CMK (cell line): ENCODE data around the gene BNIP2.
"Not testable (repeated sequence)": the region's sequence is repeated elsewhere in the genome, so short reads cannot be mapped to it uniquely, and the experiment has no call there.

Source experiments
- DNase-seq: peaks from one replicate; pipeline ENCODE4 v3.0.0-alpha.2; 2010; ENCODE audit warnings: low read depth

The BNIP2 gene

GRCh38 chr15:59687836-59688235 is 1.3 kb downstream of the BNIP2 start:
- peak; percentile 62 for DNase-seq

- DNase-seq, result no peak
These were observed 2.7 kb downstream of the BNIP2 start for GRCh38 chr15:59686389-59686788.

GRCh38 chr15:59685737-59686297 is 3.3 kb downstream of the BNIP2 start:
- no peak for DNase-seq

- no peak for DNase-seq
These were observed 8.2 kb downstream of the BNIP2 start for GRCh38 chr15:59680870-59681269.

- DNase-seq, result no peak
These were observed 8.8 kb downstream of the BNIP2 start for GRCh38 chr15:59680346-59680745.

- DNase-seq, result no peak
These were observed 10.5 kb downstream of the BNIP2 start for GRCh38 chr15:59678620-59679019.

GRCh38 chr15:59678172-59678571 is 10.9 kb downstream of the BNIP2 start:
- DNase-seq, result no peak

GRCh38 chr15:59676565-59676964 is 12.6 kb downstream of the BNIP2 start:
- no peak for DNase-seq

GRCh38 chr15:59674361-59674877 is 14.7 kb downstream of the BNIP2 start:
- DNase-seq, result no peak

- no peak for DNase-seq
These were observed 20.6 kb downstream of the BNIP2 start for GRCh38 chr15:59668556-59668955.

- no peak for DNase-seq
These were observed 26.9 kb downstream of the BNIP2 start for GRCh38 chr15:59662260-59662659.

GRCh38 chr15:59659366-59659765 is 29.8 kb downstream of the BNIP2 start:
- no peak for DNase-seq

- DNase-seq, result no peak
These were observed 31.4 kb downstream of the BNIP2 start for GRCh38 chr15:59657635-59658125.

- peak; percentile 86 for DNase-seq
These were observed 32.1 kb downstream of the BNIP2 start, which contains the start of gene GTF2A2 for GRCh38 chr15:59656897-59657634. GTF2A2 (minus strand) TSS chr15:59657515; CDS start chr15:59652277, 5,238 bp downstream.

GRCh38 chr15:59654046-59654445 is 35.1 kb downstream of the BNIP2 start:
- DNase-seq, result peak; percentile 17

- no peak for DNase-seq
These were observed 39.5 kb downstream of the BNIP2 start for GRCh38 chr15:59649603-59650002.

GRCh38 chr15:59647085-59647484 is 42.0 kb downstream of the BNIP2 start:
- no peak for DNase-seq

GRCh38 chr15:59646277-59646676 is 42.8 kb downstream of the BNIP2 start:
- DNase-seq, result no peak

- not testable (repeated sequence) for DNase-seq
These were observed 43.3 kb downstream of the BNIP2 start for GRCh38 chr15:59645812-59646211.

GRCh38 chr15:59644756-59645155 is 44.4 kb downstream of the BNIP2 start:
- no peak for DNase-seq

GRCh38 chr15:59642351-59642750 is 46.8 kb downstream of the BNIP2 start:
- DNase-seq, result no peak

- not testable (repeated sequence) for DNase-seq
These were observed 51.6 kb downstream of the BNIP2 start for GRCh38 chr15:59637507-59637906.

- DNase-seq, result no peak
These were observed 52.9 kb downstream of the BNIP2 start for GRCh38 chr15:59636184-59636583.
